GM23338 (cell line): ENCODE data around the gene OTUD5. TPM values are rescaled to one million over a fixed set of nuclear protein-coding genes. Genes with fewer than 3 reads are reported as not detected.

Source experiments
- ATAC-seq: fragments of 200-7000 bp; cut with Tn5 transposase; 3 replicates; pipeline ENCODE4 v1.9.1; 2020
- DNase-seq: peaks from one replicate; pipeline ENCODE4 v3.0.0-alpha.2; 2015; ENCODE audit warnings: low spot score
- H2AFZ ChIP-seq: fragments of 200-600 bp; sonication (generic); 2 replicates; pipeline ENCODE4 v1.8.0; 2016; ENCODE audit warnings: antibody characterized with exemption, mild to moderate bottlenecking, moderate library complexity
- H3F3A ChIP-seq: fragments of 200-600 bp; sonication (generic); replicated peaks from 2 replicates; pipeline ENCODE4 v1.8.0; 2017; ENCODE audit warnings: antibody characterized with exemption, mixed run types, low read depth
- H3K27ac ChIP-seq: fragments of 200-600 bp; sonication (generic); 2 replicates; pipeline ENCODE4 v1.6.1; 2016; ENCODE audit warnings: low read depth
- H3K27me3 ChIP-seq: fragments of 200-600 bp; sonication (generic); 2 replicates; pipeline ENCODE4 v1.8.0; 2016; ENCODE audit warnings: mild to moderate bottlenecking, mixed run types, moderate library complexity; ENCODE audit not compliant: insufficient read depth
- H3K36me3 ChIP-seq: fragments of 200-600 bp; sonication (generic); 2 replicates; pipeline ENCODE4 v1.8.0; 2016; ENCODE audit warnings: mild to moderate bottlenecking; ENCODE audit not compliant: insufficient read depth
- H3K4me1 ChIP-seq: fragments of 200-600 bp; sonication (generic); 2 replicates; pipeline ENCODE4 v1.8.0; 2016; ENCODE audit warnings: mild to moderate bottlenecking, moderate library complexity; ENCODE audit not compliant: insufficient read depth
- H3K4me2 ChIP-seq: fragments of 200-600 bp; sonication (generic); 2 replicates; pipeline ENCODE4 v1.7.1; 2017; ENCODE audit warnings: mixed run types
- H3K4me3 ChIP-seq: fragments of 200-600 bp; sonication (generic); 2 replicates; pipeline ENCODE4 v1.6.1; 2016; ENCODE audit warnings: mixed run types
- H3K79me2 ChIP-seq: fragments of 200-600 bp; sonication (generic); replicated peaks from 2 replicates; pipeline ENCODE4 v1.8.0; 2017; ENCODE audit warnings: mild to moderate bottlenecking; ENCODE audit not compliant: insufficient read depth
- H3K9me2 ChIP-seq: fragments of 200-600 bp; sonication (generic); 2 replicates; pipeline ENCODE4 v1.8.0; 2017; ENCODE audit not compliant: insufficient read depth
- H4K20me1 ChIP-seq: fragments of 200-600 bp; sonication (generic); replicated peaks from 2 replicates; pipeline ENCODE4 v1.8.0; 2017; ENCODE audit warnings: mild to moderate bottlenecking; ENCODE audit not compliant: insufficient read depth
- H3K27ac Mint-ChIP-seq: 2 replicates; pipeline ENCODE4 v1.8.0; 2020; ENCODE audit warnings: inconsistent platforms, mild to moderate bottlenecking, moderate library complexity, mixed read lengths
- H3K27me3 Mint-ChIP-seq: 3 replicates; pipeline ENCODE4 v1.8.0; 2022; ENCODE audit warnings: low read depth, mild to moderate bottlenecking, moderate library complexity, mixed read lengths, inconsistent platforms; ENCODE audit not compliant: insufficient read depth, poor library complexity
- H3K36me3 Mint-ChIP-seq: 3 replicates; pipeline ENCODE4 v1.8.0; 2021; ENCODE audit warnings: low read depth, mild to moderate bottlenecking, inconsistent platforms, moderate library complexity, mixed read lengths
- H3K4me1 Mint-ChIP-seq: 3 replicates; pipeline ENCODE4 v1.8.0; 2020; ENCODE audit warnings: mild to moderate bottlenecking, inconsistent platforms, mixed read lengths
- H3K4me3 Mint-ChIP-seq: 3 replicates; pipeline ENCODE4 v1.8.0; 2021; ENCODE audit warnings: moderate library complexity, mild to moderate bottlenecking, inconsistent platforms, mixed read lengths
- H3K9me3 Mint-ChIP-seq: 3 replicates; pipeline ENCODE4 v1.8.0; 2020; ENCODE audit warnings: moderate library complexity, mild to moderate bottlenecking, inconsistent platforms, mixed read lengths
- CREB1 ChIP-seq: fragments of 250-450 bp; sonication (Bioruptor Pico); IDR thresholded peaks from 2 replicates; pipeline ENCODE4 v1.5.0; 2020; ENCODE audit warnings: low read depth, mild to moderate bottlenecking, moderate library complexity
- CTCF ChIP-seq, 2 experiments: fragments of 200-600 bp in 1 of 2; sonication (generic) in 1 of 2; conservative IDR thresholded peaks; 2 replicates each; pipeline versions ENCODE4 v1.5.1 to v1.6.1; 2016 to 2017; ENCODE audit warnings: antibody characterized with exemption in 2 of 2, low read depth in 2 of 2, mild to moderate bottlenecking in 2 of 2, moderate library complexity in 1 of 2
- ETS1 ChIP-seq: IDR thresholded peaks from 2 replicates; pipeline ENCODE4 v1.6.1; 2016; ENCODE audit warnings: antibody characterized with exemption
- EZH2phosphoT487 ChIP-seq: fragments of 200-600 bp; sonication (generic); IDR thresholded peaks from one replicate; pipeline ENCODE4 v1.8.1; 2018; ENCODE audit warnings: antibody characterized with exemption; ENCODE audit not compliant: unreplicated experiment
- JUNB ChIP-seq: IDR thresholded peaks from one replicate; pipeline ENCODE4 v1.6.1; 2016; ENCODE audit warnings: antibody characterized with exemption; ENCODE audit not compliant: unreplicated experiment
- NANOG ChIP-seq: IDR thresholded peaks from 2 replicates; pipeline ENCODE4 v1.6.1; 2016; ENCODE audit warnings: antibody characterized with exemption, borderline replicate concordance
- POLR2AphosphoS5 ChIP-seq: IDR thresholded peaks from 2 replicates; pipeline ENCODE4 v1.6.1; 2016; ENCODE audit warnings: antibody characterized with exemption, low read depth
- STAT1 ChIP-seq: IDR thresholded peaks from one replicate; pipeline ENCODE4 v1.6.1; 2016; ENCODE audit warnings: antibody characterized with exemption; ENCODE audit not compliant: unreplicated experiment
- ZNF114 ChIP-seq: fragments of 250-450 bp; sonication (Bioruptor Pico); IDR thresholded peaks from 2 replicates; pipeline ENCODE4 v1.5.0; 2020; ENCODE audit warnings: mild to moderate bottlenecking, moderate library complexity
- ZNF462 ChIP-seq: fragments of 250-450 bp; sonication (Bioruptor Pico); IDR thresholded peaks from 2 replicates; pipeline ENCODE4 v1.5.0; 2020; ENCODE audit warnings: mild to moderate bottlenecking, moderate library complexity
- polyA plus RNA-seq: library from polyadenylated mRNA; unstranded; fragments of >200 nt; fragmentation: Nextera tagmentation; extraction: Ambion mirVana; gene quantifications from 2 replicates; pipeline ENCODE4 v1.2.1, GENCODE V29; 2016
- total RNA-seq: library from RNA; depleted of rRNA; stranded (reverse); fragments of >200 nt; shearing (Covaris generic); gene quantifications from 2 replicates; pipeline ENCODE4 v1.2.3, GENCODE V29; 2014

The OTUD5 gene
- total and polyA plus RNA-seq, 2 experiments from 2014 or later: 23.5 to 56.5 TPM

- H3K27ac Mint-ChIP-seq: no peak overlapping the region
Measured at GRCh38 chrX:48891402-48892288, 65.8 kb downstream of the OTUD5 start.

GRCh38 chrX:48890934-48891401, 66.4 kb downstream of the OTUD5 start:
- Mint-ChIP-seq H3K27me3 (peaks cover 2% of the 10 kb centered on the region), H3K36me3 (peaks cover 21% of the 10 kb centered on the region), H3K9me3 (no peaks in the 10 kb centered on the region), H3K27ac (no peak overlapping the region), H3K4me3 (peak overlapping the region; percentile 69), H3K4me1 (peaks cover 10% of the 10 kb centered on the region)
- peak; percentile 81 for ATAC-seq
- 0 out of 2 replicates have a peak, but pooled peaks cover 3% of the 10 kb centered on the region for H3K4me1 ChIP-seq
- peak overlapping the region; percentile 76 for H3K4me2 ChIP-seq
- H4K20me1 ChIP-seq: no peaks in the 10 kb centered on the region
- H2AFZ ChIP-seq: no peak overlapping the region
- H3K79me2 ChIP-seq: peaks cover 15% of the 10 kb centered on the region
- H3F3A ChIP-seq: no peaks in the 10 kb centered on the region
- no peaks in the 10 kb centered on the region for H3K9me2 ChIP-seq
- H3K36me3 ChIP-seq: no peaks in the 10 kb centered on the region; the same call in 1 of the 2 replicates
- H3K27ac ChIP-seq: no peak overlapping the region
- no peaks in the 10 kb centered on the region for H3K27me3 ChIP-seq
- H3K4me3 ChIP-seq: peak overlapping the region; percentile 60
- peak; percentile 57 for DNase-seq
- TF ChIP-seq ZNF462 (CRISPR knock-in tag): no peak
- no peak for TF ChIP-seq EZH2phosphoT487
- no peak for TF ChIP-seq JUNB
- no peak for TF ChIP-seq ETS1

More at GRCh38 chrX:48891402-48892288, 65.8 kb downstream of the OTUD5 start:
- Histone ChIP-seq H3K27me3 (no peaks in the 10 kb centered on the region), H3K4me1 (peaks cover 3% of the 10 kb centered on the region; the same call in 1 of the 2 replicates), H3K36me3 (no peaks in the 10 kb centered on the region; the same call in 1 of the 2 replicates), H2AFZ (no peak overlapping the region), H3K4me3 (peak overlapping the region; percentile 60), H3K4me2 (peak overlapping the region; percentile 76), H3K9me2 (no peaks in the 10 kb centered on the region), H3K27ac (no peak overlapping the region), H3K79me2 (peaks cover 22% of the 10 kb centered on the region), H4K20me1 (no peaks in the 10 kb centered on the region), H3F3A (no peaks in the 10 kb centered on the region)
- DNase-seq (peak; percentile 89), ATAC-seq (peak; percentile 86)
- no peaks in the 10 kb centered on the region for H3K9me3 Mint-ChIP-seq
- H3K36me3 Mint-ChIP-seq: peaks cover 21% of the 10 kb centered on the region
- H3K4me1 Mint-ChIP-seq: peaks cover 10% of the 10 kb centered on the region
- H3K27me3 Mint-ChIP-seq: peaks cover 2% of the 10 kb centered on the region
- no peak for TF ChIP-seq CREB1 (CRISPR knock-in tag)
- no peak for TF ChIP-seq STAT1
- peak; percentile 28; the same call in 1 of the 2 replicates for TF ChIP-seq POLR2AphosphoS5
- TF ChIP-seq JUNB: no peak
- no peak for TF ChIP-seq ZNF114 (CRISPR knock-in tag)
- TF ChIP-seq CTCF (conservative IDR thresholded peaks at IDR 0.05; ENCODE audit: low read depth in 2 of 2): peak; percentile 35 to 55
- TF ChIP-seq NANOG: no peak
- no peak for TF ChIP-seq EZH2phosphoT487
- peak overlapping the region; percentile 68 for H3K4me3 Mint-ChIP-seq
